NCI-H82 treated with DMSO at 0.1 percent for 48 hours (cell line): ENCODE data around the gene NTRK3.

Experiments
- DNase-seq: peaks from one replicate; lab custom pipeline; 2025; ENCODE audit not compliant: unreplicated experiment; lab: John Stamatoyannopoulos, UW

Gene NTRK3

DNA sequence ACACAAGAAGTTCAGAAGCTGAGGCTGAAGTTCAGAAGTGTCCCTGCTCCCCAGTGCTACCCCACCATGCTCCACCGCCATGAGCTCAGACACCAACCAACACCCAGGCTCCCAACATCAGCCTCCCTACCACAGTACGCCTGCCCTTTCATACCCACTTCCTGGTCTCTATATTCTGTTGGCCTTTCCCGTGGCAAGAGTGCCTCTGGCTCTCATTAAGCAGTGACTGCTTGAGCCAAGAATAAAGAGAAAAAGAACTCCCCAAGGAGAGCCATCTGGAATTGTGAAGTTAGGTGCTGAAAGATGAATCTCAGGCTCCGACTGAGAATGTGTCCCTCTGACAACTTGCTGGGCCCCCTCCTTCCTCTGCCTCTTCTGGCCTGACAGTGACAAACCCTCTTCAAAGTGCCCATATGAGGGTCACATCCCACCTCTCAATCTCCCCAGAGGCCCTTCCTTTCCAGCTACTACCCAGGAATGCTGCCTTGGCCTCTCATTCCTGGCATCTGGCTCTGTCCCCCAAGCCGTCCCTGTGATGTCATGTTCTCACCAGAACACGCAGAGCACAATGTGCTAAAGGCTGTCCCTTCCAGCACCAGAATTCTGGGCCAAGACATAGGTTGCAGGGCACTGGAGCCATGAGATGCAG, 306.8 kb downstream of the NTRK3 start:
- DNase-seq: no peak

DNA sequence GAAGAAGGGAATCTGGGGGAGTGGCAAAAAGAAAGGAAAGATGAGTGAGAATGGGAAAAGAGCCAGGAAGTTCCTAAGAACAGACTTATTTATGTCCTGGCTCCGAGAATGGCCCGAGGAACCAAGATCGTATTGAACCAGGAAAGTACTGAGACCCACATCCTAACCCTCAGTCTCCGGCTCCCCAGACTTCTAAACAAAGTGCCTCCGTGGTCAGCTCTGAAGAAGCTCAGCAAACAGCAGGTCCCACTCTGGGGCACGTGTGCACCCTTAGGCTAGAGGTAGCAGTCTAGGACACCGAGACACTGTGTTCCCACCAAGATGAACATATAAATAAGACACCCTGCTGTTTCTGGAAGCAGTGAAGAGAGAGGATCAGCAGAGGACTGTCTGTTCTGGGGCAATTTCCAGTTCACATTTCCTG, 307.4 kb downstream of the NTRK3 start:
- DNase-seq: no peak

DNA sequence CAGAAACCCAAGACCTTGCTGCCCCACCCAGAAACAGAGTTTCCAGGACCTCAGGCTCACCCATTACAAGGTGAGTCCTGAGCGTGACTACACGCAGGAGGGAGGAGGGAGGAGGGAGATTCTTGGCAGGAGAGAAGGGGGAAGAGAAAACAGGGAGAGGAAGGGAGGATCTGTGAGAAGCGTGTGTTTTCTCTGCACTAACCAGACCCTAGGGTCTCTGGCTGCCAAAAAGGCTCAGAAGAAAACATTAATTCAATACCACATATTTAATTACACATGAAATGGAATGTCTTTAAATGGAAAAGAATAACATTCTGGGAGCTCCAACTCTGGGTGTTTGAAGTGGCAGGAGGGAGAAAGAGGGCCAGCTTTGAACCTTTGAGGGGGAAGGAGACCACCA, 309.0 kb downstream of the NTRK3 start:
- DNase-seq: no peak

DNA sequence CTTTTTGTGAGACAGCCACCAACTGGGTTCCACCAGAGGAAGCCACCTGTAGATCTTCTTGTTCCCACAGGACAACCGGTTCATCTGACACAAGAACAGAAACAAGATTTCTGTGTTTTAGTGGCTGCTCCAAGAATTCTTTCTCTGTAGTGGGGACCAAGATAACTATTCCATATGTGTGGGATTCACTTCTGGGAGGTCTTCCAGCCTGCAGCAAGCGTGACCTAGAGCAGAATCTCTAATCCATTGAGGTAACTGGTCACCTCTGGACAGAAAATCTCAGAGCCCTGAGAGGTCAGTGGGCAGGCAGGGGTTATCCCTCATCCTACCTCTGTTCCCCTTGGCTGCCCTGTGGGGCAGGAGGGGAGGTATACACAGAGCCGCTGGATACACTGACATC, 311.3 kb downstream of the NTRK3 start:
- no peak for DNase-seq

DNA sequence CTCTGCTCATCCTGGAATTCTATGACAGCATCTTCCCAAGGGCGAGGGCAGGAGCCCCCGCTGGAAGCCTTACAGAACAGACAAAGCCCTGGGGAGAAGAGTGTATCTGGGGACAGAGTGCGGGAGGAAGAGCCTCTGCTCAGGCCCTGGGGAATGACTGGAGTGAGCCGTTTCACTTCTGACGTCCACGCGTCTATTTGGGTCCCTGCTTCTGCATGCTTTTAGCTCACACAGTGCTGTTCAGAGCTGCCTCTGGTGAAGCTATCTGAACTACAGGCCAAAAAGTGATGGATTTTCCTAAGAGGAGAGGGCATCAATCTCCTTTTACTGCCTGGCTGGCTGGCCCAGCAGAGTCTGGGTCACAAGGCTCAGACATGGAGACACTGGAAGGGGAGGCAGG, 311.8 kb downstream of the NTRK3 start:
- DNase-seq: no peak

DNA sequence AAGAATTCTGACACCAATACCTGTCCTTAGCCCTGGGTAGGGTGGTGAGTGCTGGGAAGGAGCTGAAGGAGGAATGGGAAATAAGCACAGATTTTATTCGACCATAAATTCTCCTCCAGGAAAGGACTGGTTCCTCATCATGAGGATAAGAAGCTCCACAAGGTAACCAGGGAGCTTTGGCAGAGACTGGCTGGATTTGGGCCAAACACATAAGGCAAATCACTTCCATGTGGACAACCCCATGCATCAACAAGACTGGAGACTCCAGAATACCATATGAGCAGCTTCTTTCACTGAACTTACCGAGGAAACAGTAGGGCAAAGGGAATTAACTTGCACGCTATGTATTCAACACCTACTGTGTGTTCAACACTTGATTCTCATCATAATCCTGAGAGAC, 312.5 kb downstream of the NTRK3 start:
- no peak for DNase-seq

DNA sequence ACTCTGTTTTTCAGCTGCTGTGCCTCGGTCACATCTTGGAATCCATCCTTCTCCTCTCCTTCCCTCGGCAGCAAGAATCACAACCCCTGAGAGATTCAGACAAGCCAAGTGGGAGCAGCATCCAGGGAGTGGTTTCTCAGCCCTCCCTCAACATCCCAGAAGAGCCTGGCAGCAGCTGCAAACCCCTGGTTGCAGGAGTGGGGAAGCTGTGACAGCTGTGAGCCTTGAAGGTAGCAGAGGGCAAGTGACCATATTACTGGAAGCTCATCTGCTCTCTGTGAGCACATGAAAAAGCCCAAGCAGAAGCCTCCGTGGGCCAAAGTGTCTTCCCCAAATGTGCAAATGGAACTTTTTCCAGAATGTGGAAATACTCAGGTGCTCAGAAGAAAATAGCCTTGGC, 312.9 kb downstream of the NTRK3 start:
- DNase-seq: no peak

DNA sequence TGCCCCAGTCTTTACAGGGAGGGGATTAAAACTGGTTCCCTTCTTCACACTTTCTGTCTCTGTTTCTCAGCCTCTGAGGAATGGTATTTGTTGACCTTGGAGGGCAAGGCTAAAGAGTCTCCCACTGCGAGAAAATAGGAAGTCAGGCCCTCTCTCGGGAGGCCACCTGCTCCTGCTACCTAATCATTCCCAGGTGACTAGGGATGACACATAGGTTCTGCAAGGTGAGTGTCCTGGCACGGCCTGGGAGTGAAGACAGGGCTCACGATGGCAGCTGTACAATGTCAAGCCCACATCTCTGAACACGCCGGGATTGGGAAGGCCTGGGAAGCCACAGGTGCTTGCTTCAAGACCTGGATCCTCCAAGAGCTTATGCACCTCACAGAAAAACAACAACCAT, 314.2 kb downstream of the NTRK3 start:
- DNase-seq: no peak

DNA sequence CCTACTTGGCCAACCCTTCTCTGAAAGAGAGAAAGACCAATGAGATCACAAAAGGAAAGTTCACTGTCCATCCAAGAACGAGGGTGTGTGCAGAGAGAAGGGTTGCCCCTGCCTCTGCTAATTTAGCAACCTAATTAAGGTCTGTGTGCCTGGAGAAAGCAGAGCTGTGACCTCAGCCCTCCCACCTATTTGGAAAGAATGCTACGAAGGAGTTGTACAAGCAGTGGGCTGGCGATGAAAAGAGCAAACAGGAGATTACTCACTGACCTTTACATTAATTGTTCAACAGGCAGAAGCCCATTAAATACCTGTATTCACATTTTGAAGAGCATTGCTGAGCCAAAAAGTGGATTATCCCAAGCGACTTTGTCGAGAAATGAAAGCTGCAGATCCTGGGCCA, 314.9 kb downstream of the NTRK3 start:
- no peak for DNase-seq

DNA sequence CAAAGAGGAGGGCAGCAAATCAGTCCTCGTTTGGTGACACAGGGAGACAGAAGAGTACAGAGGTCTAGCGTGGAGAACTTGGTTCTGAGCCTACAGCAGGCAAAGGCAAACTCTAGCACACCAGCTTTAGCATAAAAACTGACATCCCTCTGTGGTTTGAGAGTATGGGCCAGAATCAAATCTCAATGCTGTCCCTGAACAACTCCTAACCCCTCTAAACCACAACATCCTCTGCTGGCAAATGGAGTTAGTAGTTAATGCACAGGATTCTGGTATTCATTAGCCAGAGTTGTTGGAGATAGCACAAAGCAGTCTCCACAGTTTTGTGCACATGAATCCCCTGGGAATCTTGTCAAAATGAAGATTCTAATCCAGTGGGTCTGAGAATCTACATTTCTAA, 315.8 kb downstream of the NTRK3 start:
- DNase-seq: no peak

DNA sequence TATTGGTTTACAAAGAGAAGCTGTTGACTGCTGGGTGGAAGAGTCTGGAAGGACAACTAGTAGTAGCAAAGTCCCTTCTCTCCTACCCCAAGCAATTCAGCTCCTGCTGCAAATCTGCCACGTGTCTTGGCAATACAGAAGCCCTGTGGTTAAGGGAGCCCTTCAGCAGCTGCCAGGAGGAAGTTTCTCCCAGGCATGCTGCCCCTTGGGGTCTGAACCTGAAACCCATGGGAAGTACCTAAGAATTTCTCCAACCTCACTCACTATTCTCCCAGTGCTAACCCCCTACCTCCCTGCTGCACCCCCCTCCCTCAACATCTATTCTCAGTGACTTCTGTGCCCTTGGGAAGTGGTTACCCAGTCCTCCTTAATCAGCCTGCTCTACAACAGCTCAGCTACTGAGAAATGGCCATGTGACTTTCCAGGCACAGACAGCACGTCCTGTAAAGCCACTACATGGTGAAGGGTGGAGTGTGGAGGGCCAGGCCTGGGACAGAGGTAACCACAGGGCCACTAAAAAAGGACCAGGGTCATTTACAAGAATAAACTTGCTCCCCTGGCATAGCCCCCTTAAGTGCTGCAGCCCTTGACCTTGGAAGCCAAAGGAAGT, 316.6 kb downstream of the NTRK3 start:
- no peak for DNase-seq

DNA sequence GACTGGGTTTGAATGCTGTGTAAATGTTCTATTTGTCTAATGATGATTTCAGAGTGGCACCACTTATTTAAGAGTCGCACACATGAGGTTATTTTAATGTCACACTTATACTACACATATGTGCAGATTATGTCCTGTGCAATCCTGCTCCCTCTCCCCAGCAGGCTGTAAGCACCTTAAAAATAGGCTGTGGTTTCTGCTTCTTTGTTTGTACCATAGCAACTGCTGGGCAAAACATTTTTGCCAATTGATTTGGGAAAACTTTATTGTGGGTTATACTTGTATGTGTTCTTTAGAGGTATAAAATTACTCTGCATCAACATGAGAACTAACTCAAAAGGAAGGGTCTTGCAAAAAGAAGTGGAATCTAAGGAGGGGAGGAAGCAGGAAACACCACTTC, 318.5 kb downstream of the NTRK3 start:
- DNase-seq: no peak

DNA sequence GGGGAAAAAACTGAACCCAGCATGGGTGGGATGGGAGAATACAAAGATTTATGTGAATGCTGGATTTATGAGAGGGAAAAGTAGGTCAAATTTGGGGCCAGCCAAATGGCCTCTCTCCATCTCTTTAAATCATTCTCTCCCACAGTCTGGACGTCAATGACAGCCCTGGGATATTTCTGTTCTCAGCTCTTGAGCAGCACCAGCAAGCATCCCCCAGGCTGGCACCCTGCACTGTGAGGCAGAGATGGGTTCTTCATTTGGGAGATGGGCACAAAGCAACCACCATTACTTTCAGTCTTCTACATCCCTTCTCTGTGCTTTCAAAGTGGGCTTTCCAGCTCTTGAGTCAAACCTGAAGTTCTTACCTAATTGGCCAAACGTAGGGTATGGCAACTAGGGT, 321.0 kb downstream of the NTRK3 start:
- DNase-seq: no peak

DNA sequence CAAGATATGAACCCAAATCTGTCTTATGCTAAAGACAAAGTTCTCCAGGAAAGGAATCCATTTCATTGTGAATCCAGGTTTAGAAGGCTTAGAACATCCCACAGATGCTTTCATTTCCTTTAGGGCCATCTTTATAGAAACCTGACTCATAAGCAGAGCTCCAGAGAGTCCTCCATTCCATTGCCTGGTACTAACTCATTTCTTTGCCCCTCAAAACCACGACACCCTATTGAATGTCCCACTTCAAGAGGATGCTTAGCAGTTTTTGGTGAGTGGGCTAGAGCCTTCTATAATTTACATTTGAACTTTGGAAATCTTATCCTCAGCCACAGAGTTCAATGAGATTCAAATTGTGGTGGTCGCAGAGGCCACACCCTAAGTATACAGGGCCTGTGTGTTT, 325.0 kb downstream of the NTRK3 start:
- no peak for DNase-seq

DNA sequence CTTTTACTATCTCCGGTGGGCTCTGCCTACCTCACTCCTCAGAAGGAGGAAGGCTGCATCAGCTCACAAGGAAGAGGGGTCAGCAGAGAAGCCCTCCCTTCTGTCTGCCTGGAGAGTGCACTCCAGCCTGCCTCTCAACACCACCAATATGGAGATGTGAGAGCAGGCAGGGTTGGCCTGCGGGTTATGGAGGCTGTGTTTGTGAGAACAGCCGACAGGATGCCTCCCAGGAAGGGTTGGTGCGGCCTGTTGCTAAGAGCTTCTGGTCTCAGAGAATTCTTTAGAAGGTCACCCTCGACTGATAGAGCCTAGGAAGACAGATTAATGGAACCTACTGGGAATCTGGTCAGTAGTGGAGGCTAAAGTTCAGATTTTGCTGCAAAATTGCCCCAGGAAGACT, 326.1 kb downstream of the NTRK3 start:
- DNase-seq: no peak

DNA sequence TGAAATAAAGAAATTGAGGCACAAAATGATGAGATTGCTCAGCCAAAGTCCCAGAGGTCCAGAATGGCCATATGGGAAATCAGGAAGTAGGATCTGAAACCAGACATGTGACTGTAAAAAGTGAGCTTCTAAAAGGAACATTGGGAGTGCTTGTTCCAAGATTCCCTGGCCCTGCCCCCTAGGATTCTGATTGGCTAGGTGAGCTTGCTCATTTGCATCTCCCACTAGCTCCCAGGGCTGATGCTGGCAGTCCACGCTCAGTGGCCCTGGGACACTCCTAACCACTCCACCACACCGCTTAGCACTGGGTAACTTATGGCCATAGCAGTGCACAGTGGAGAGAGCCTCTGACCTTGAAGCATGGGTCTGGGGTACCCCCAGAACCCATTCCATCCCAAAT, 326.7 kb downstream of the NTRK3 start:
- DNase-seq: no peak

DNA sequence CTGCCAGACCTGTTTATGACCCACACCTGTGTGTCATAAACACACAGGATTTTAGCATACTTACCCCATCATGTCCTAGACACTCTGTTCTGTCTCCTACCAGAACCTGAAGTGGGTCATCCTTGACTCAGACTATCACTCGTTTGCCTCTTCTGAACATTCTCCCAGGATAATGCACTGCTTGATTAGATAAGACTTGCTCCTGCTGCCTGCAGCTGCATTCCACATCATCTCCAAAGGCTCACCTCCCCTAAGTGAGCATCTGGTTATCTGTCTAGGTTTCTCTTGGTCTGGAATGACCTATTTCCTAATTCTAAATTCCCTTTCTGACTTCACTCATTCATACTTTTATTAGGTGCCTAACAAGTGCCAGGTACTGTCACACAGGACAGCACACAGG, 332.1 kb downstream of the NTRK3 start:
- DNase-seq: no peak

DNA sequence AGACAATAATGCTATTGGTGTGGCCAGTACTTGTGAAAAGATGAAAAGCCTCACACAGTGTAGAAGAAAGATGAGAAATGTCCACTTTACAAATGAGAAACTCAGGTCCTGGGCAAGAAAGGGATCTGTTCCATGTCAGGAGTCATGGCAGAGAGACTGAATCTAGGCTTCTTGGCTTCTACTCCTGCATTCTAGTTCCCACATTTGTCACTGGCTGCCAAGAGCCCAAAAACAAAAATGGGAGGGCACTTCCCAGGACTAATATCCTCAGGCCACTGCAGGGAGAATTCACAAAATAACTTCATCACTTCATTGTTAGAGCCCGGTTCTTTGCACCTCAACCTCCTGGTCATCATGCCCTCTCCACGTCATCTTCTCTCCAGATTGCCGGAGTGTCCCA, 337.5 kb downstream of the NTRK3 start:
- DNase-seq: no peak

DNA sequence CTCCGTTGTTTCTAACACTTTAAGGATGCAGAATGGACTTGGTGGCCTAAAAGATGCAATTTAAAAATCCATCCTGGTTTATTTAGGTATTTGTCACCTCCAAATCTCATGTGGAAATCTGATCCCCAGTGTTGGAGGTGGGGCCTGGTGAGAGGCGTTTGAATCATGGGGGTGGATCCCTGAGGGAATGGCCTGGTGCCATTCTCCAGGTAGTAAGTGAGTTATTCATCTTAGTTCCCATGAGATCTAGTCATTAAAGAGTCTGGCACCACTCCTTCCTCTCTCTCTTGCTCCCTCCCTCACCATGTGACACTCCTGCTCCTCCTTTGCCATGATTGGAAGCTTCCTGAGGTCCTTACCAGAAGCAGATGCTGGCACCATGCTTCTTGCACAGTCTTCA, 339.1 kb downstream of the NTRK3 start:
- no peak for DNase-seq

DNA sequence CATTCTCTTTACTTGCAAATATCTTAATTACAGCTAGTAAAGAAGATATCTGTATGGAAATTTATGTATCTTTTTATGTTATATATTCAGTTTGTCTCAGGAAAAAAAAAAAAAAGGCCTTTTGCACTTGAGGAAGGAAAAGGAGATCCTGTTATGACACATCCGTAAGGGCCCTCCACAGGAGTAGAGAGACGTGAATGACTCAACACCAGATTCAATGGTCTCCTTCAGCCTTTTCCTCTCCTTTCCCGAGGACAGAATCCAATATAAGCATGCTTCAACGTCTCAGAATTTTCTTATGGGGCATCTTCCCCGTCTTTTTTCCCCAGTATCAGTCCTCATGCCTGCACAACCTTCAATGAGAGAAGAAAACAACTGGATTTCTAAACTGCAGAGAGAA, 340.3 kb downstream of the NTRK3 start:
- DNase-seq: no peak

DNA sequence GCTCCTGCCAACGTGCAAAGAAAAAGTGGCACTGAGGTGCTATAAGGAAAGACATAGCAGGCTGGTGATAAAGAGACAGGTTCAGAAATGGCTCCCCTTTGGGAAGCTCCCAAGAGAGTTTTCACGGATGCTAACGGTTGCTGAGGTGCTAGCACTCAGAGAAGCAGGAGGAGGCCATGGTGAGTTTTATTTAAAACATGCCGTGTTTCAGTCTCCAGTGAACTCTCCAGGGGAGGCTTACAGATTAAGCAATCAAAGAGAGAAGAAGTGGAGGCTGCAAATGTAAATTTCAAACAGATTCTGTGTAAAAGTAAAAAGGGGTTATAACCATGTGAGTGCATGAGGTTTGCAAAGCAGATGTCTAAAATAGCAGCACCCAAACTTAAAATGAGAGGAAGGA, 346.2 kb downstream of the NTRK3 start:
- DNase-seq: no peak

DNA sequence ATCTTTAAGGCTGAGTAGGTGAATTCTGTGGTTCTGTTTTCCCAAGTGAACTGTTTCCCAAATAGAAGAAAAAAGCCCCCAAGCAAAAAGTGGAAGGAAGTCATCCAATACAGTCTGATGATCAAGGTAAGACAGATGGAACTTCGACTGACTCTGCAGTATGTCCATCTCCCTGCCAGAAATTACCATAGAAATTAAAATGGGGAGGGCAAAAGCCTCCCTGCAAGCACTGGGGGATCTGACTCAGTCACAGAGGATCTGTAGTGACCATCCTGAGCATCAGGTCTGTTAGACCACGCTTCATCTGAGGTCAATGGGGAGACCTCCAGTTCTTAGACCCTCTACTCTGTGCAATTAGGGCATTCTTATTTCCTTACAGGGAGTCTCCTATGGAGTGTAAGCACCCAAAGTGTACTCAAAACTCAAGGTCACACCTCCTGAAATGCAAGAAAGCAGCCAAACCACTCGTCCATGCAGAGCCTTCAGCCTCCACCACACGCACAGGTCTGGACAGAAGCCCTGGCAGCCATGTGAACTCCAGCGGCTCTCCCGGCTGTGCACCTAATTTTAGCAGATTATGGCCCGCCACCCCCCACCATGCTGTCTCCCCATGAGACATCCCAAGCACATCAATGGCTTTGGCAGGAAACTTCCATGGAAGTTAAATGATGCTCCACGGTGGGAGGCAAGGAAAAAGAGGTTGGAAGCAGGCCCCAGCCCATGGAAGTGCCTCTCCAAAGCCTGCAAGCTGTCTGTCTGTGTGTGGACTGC, 348.7 kb downstream of the NTRK3 start:
- no peak for DNase-seq

DNA sequence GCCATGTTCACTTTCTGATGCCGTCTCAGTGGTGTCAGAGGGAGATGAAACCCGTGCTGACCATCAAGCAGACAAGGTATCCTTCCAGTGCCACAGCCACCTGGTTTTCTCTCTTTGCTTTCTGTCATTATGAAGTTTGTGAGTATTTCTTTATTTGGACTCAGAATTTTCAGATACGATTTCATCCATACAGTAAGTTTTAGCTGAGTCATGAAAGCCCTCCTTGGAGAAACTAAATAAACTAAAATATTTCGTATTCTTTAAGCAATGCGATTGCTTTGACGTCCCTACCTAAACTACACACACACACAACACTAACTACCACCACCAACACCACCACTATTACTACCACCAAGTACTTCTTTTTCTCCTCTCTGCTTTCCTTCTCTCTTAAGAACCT, 350.1 kb downstream of the NTRK3 start:
- DNase-seq: no peak
